Measurements from ENCODE around the gene PKDREJ. TPM values are rescaled to one million over a fixed set of nuclear protein-coding genes. Genes with fewer than 3 reads are reported as not detected.

The PKDREJ gene
- total and polyA plus RNA-seq, 10 donors, result 0.02 to 0.06 (median 0.02) TPM; not detected in 7

DNA sequence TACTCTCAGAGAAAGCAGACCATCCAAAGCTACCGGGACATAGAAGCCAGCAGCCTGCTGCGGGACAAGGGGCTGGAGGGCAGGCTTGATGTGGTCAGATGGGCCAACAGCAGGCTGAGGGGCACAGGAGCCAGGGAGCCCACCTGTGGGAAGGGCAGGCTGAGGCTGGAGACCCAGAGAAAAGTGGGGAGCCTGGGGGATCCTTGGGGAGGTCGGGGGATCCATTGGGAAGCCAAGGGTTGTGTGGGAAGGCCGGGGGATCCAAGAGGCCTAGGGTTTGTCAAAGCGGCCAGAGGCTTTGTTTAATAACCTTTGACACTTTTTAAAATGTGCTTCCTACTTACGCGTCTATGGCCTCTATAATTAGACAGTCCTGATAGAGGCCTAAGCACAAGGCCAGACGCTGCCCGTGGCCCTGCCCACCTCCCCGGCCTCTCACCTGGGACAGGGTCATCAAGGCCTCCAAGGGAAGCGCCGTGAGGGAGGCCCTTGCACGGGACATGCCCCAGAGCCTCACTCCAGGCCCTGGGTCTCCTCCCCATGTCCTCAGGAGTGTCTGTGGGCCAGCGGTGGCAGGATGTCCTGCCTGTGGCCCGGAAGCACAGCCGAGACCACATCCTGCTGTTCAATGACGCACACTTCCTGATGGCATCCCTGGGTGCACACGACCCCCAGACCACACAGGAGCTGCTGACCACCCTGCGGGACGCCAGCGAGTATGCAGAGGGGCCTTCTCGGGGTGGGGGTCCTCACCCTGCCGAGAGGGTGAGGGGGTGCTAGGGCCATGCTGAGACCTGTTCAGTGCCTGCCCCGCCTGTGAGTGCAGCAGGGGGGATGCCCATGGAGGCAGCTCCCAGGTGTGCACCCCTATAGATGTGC is 25.0 kb upstream of the PKDREJ start:
- Histone ChIP-seq H3K4me1 (peaks cover 21 to 79% (median 39%) of the 10 kb centered on the region in 6 donors), H3K36me3 (peaks cover 0 to 92% (median 46%) of the 10 kb centered on the region in 6 donors), H3K9me3 (peaks cover 0 to 15% (median 9%) of the 10 kb centered on the region in 8 donors), H3K4me3 (peak overlapping the region in 5 of 8 donors; percentile 17 to 60 (median 25)), H3K27me3 (replicated peaks in 1 of 7) (no peaks in the 10 kb centered on the region), H3K27ac (peak overlapping the region; percentile 43 to 87 (median 80))
- intact Hi-C loops (cut with DNase I; ENCODE audit: low total_unique reads), result no loop called here
- peak; percentile 93 to 95 (median 95) for TF ChIP-seq POLR2AphosphoS5 (IDR thresholded peaks at IDR 0.05)
- TF ChIP-seq, protein P1, sequence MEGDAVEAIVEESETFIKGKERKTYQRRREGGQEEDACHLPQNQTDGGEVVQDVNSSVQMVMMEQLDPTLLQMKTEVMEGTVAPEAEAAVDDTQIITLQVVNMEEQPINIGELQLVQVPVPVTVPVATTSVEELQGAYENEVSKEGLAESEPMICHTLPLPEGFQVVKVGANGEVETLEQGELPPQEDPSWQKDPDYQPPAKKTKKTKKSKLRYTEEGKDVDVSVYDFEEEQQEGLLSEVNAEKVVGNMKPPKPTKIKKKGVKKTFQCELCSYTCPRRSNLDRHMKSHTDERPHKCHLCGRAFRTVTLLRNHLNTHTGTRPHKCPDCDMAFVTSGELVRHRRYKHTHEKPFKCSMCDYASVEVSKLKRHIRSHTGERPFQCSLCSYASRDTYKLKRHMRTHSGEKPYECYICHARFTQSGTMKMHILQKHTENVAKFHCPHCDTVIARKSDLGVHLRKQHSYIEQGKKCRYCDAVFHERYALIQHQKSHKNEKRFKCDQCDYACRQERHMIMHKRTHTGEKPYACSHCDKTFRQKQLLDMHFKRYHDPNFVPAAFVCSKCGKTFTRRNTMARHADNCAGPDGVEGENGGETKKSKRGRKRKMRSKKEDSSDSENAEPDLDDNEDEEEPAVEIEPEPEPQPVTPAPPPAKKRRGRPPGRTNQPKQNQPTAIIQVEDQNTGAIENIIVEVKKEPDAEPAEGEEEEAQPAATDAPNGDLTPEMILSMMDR (IDR thresholded peaks at IDR 0.05 in 8 of 11, conservative IDR thresholded peaks at IDR 0.05 in 3 of 11), result no peak
- 20 to 37% (median 29%) methylated on average over 20 to 24 of the region's 24 CpGs for WGBS, 5 donors
- DNase-seq, result peak; percentile 95

DNA sequence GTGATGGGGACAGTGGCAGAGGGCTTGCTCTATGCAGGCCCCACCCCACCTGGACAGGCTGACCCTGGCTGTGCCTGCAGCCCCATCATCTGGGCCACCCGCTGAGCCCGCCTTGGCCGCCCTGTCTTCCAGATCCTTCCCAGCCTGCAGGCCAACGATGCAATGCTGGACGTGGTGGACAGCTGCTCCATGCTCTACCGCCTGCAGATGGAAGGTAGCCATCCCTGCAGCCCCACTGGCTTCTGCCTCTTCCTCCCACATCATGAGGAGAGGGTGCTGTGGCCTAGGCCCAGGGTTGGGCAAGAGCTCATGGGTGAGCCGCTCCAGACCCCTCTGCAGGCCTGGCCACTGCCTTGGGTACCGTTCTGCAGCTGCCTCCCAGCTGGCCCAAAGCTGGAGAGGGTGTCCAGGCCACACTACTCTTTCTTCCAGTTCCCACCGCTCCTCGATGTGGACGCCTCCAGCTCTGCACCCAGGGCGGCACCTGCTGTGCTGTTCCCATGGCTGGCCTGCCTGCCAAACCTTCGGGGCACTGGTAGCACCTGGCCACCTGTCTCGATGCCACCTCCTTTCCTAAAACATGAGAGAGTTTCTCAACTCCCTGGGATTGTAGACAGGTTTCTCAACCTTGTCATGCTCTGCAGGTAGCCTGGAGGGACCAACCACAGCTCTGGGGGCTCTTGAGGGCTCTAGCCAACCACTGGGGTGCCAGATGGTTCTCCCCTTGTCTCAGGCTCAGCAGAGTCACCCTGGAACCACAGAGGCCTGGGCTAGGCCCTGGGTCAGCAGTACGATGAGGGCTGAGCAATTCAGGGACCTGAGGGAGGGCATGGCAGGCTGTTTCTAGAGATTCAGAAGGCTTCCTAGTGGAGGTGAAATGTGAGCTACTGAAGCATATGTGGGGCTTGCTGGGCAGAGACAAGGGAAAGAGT is 24.1 kb upstream of the PKDREJ start:
- Histone ChIP-seq H3K27ac (peak overlapping the region; percentile 43 to 87 (median 80)), H3K4me1 (peaks cover 21 to 77% (median 32%) of the 10 kb centered on the region in 6 donors), H3K4me3 (peak overlapping the region in 4 of 8 donors; percentile 5 to 60 (median 25)), H3K27me3 (replicated peaks in 1 of 7) (no peaks in the 10 kb centered on the region), H3K9me3 (peaks cover 0 to 12% (median 8%) of the 10 kb centered on the region in 8 donors), H3K36me3 (peaks cover 0 to 92% (median 47%) of the 10 kb centered on the region in 6 donors)
- intact Hi-C loops (cut with DNase I; ENCODE audit: low total_unique reads), result no loop called here
- 85 to 96% (median 91%) methylated on average over 14 to 15 of the region's 15 CpGs for WGBS, 5 donors
- DNase-seq, result peak; percentile 76
- no peak for TF ChIP-seq POLR2A (IDR thresholded peaks at IDR 0.05)
- TF ChIP-seq, protein P1 (IDR thresholded peaks at IDR 0.05 in 8 of 11, conservative IDR thresholded peaks at IDR 0.05 in 3 of 11), result no peak
- TF ChIP-seq POLR2AphosphoS5 (IDR thresholded peaks at IDR 0.05), result peak in 2 of 3 donors; percentile 4 to 44

DNA sequence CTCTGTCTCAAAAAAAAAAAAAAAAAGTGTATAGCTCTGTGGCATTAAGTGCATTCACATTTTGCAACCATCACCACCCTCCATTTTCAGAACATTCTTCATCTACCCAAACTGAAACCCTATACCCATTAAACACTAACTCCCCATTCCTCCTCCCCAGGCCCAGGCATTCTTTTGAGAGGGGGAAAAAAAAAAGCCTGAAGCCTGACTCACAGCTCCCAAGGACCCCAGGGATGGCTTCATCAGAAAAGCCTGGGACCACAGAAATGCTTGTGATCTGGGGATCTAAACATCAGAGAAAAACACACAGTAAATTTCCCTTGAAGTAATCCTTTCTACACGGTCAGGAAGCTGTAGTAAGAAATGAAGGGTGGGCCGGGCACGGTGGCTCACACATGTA is 22.9 kb upstream of the PKDREJ start:
- DNase-seq, result no peak
- H3K4me1 ChIP-seq, result peaks cover 21 to 88% (median 33%) of the 10 kb centered on the region in 6 donors
- no peaks in the 10 kb centered on the region for H3K27me3 ChIP-seq (replicated peaks in 1 of 7)
- H3K9me3 ChIP-seq, result no peaks in the 10 kb centered on the region
- no peak overlapping the region for H3K27ac ChIP-seq
- intact Hi-C loops (cut with DNase I; ENCODE audit: low total_unique reads), result no loop called here
- H3K4me3 ChIP-seq, result no peak overlapping the region
- WGBS, 5 donors, result 91 to 96% (median 95%) methylated on average over 3 of the region's 3 CpGs
- TF ChIP-seq, protein P1 (IDR thresholded peaks at IDR 0.05 in 8 of 11, conservative IDR thresholded peaks at IDR 0.05 in 3 of 11), result no peak
- TF ChIP-seq POLR2A (IDR thresholded peaks at IDR 0.05), result no peak
- TF ChIP-seq POLR2AphosphoS5 (IDR thresholded peaks at IDR 0.05), result no peak
- H3K36me3 ChIP-seq, result peaks cover 0 to 92% (median 45%) of the 10 kb centered on the region in 6 donors

Data from spleen (tissue), 11 donors.